ENCODE data around the gene KDM4C.

KDM4C gene

GRCh38 chr9:6956879-6957278 lies 199.1 kb downstream of the KDM4C start:
- H3K9me3 Mint-ChIP-seq: no peaks in the 10 kb centered on the region
- H3K27ac Mint-ChIP-seq: no peak overlapping the region
- TF ChIP-seq, protein P1, sequence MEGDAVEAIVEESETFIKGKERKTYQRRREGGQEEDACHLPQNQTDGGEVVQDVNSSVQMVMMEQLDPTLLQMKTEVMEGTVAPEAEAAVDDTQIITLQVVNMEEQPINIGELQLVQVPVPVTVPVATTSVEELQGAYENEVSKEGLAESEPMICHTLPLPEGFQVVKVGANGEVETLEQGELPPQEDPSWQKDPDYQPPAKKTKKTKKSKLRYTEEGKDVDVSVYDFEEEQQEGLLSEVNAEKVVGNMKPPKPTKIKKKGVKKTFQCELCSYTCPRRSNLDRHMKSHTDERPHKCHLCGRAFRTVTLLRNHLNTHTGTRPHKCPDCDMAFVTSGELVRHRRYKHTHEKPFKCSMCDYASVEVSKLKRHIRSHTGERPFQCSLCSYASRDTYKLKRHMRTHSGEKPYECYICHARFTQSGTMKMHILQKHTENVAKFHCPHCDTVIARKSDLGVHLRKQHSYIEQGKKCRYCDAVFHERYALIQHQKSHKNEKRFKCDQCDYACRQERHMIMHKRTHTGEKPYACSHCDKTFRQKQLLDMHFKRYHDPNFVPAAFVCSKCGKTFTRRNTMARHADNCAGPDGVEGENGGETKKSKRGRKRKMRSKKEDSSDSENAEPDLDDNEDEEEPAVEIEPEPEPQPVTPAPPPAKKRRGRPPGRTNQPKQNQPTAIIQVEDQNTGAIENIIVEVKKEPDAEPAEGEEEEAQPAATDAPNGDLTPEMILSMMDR (IDR thresholded peaks at IDR 0.05): no peak
- no peak for DNase-seq
- no peaks in the 10 kb centered on the region for H3K27me3 Mint-ChIP-seq (ENCODE audit: low read depth, poor library complexity)
- H3K4me3 Mint-ChIP-seq: no peak overlapping the region
- H3K4me1 Mint-ChIP-seq: peaks cover 30% of the 10 kb centered on the region
- H3K36me3 Mint-ChIP-seq (ENCODE audit: low read depth): no peaks in the 10 kb centered on the region

DNA sequence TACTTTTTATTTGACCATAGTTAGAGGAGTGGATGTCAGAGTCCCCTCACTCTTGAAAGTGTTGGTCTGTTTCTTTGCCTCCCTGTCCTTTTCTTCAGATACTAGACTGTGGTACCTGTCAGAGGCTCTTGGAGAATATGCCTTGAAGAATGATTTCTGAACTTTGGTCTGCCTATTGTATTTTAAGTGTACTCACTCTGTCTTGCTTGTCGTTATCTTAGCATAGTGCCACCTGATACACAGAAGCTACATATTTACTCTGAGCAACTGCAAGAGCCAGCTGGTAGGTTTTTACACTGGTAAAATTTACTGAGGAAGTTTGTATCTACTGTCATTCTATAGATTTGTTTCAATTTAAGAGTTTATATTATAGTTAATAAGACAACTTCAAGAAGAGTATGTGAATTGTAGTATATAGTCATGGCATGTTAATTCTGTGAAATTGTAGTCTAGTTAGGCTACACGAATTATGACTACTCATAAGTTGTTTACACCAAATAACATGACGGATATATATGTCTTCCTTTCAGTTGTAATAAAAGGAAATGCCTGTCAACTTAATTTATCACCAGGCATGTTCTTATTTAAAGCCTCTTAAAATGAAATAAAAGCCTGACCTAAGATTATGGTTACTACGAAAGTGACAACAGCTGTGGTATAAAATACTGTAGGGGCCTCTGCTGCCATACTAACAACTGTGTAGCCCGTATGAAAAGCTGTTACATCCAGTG lies 201.7 kb downstream of the KDM4C start:
- DNase-seq: no peak
- Mint-ChIP-seq H3K9me3 (no peaks in the 10 kb centered on the region), H3K4me1 (peaks cover 23% of the 10 kb centered on the region), H3K4me3 (no peak overlapping the region), H3K27me3 (ENCODE audit: low read depth, poor library complexity) (no peaks in the 10 kb centered on the region), H3K36me3 (ENCODE audit: low read depth) (no peaks in the 10 kb centered on the region), H3K27ac (no peak overlapping the region)
- TF ChIP-seq, protein P1 (IDR thresholded peaks at IDR 0.05): no peak

- Mint-ChIP-seq H3K4me1 (peaks cover 10% of the 10 kb centered on the region), H3K4me3 (no peak overlapping the region), H3K27me3 (ENCODE audit: low read depth, poor library complexity) (no peaks in the 10 kb centered on the region), H3K36me3 (ENCODE audit: low read depth) (no peaks in the 10 kb centered on the region), H3K27ac (no peak overlapping the region), H3K9me3 (no peaks in the 10 kb centered on the region)
- no peak for DNase-seq
- TF ChIP-seq, protein P1 (IDR thresholded peaks at IDR 0.05): no peak
Measured at GRCh38 chr9:6960777-6961176, 203.0 kb downstream of the KDM4C start.

DNA sequence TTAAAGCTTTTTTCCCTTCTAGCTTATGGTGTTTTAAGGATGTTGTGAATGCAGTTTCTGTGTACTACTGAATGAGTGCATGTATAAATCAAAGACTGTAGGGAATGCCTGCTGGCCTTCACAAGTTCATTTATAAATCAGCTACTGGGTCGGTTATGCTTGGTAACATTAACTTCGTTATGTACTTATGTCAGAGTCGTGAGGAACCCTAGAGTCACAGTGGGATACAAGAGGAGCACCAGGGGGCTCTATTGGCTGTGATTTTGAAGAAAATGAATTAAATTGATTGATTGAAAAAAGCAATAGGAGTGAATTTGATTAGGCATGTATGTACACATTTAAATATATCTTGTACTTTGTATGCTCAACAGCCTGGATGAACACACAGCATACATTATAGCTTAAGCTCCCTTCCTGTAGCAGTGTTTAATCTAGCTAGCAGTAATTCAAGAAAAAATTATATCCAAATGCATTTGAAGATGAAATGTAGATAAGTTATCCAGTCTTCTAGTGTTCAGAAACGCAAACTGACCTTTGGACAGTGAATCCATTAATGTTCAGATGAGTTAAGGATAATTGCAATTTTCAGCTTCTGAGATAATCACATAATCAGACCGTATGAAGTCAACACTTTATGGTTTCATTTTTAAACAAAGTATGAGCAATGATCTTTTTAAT lies 204.2 kb downstream of the KDM4C start:
- no peaks in the 10 kb centered on the region for H3K27me3 Mint-ChIP-seq (ENCODE audit: low read depth, poor library complexity)
- no peak overlapping the region for H3K4me3 Mint-ChIP-seq
- TF ChIP-seq, protein P1 (IDR thresholded peaks at IDR 0.05): no peak
- DNase-seq: no peak
- no peaks in the 10 kb centered on the region for H3K4me1 Mint-ChIP-seq
- H3K27ac Mint-ChIP-seq: no peak overlapping the region
- H3K9me3 Mint-ChIP-seq: no peaks in the 10 kb centered on the region
- no peaks in the 10 kb centered on the region for H3K36me3 Mint-ChIP-seq (ENCODE audit: low read depth)

- H3K4me3 Mint-ChIP-seq: no peak overlapping the region
- no peaks in the 10 kb centered on the region for H3K27me3 Mint-ChIP-seq (ENCODE audit: low read depth, poor library complexity)
- TF ChIP-seq, protein P1 (IDR thresholded peaks at IDR 0.05): no peak
- no peaks in the 10 kb centered on the region for H3K4me1 Mint-ChIP-seq
- H3K27ac Mint-ChIP-seq: no peak overlapping the region
- no peak for DNase-seq
- no peaks in the 10 kb centered on the region for H3K36me3 Mint-ChIP-seq (ENCODE audit: low read depth)
- H3K9me3 Mint-ChIP-seq: no peaks in the 10 kb centered on the region
Measured at GRCh38 chr9:6965566-6965965, 207.8 kb downstream of the KDM4C start.

- Mint-ChIP-seq H3K36me3 (ENCODE audit: low read depth) (no peaks in the 10 kb centered on the region), H3K4me3 (no peak overlapping the region), H3K4me1 (no peaks in the 10 kb centered on the region), H3K9me3 (no peaks in the 10 kb centered on the region), H3K27ac (no peak overlapping the region), H3K27me3 (ENCODE audit: low read depth, poor library complexity) (no peaks in the 10 kb centered on the region)
- TF ChIP-seq, protein P1 (IDR thresholded peaks at IDR 0.05): no peak
- no peak for DNase-seq
Measured at GRCh38 chr9:6968271-6968670, 210.5 kb downstream of the KDM4C start.

All from nephron progenitor cell (in vitro differentiated cells).